HL-60 (cell line): Measurements from ENCODE around the gene ITGA2B.

Source experiments
- CTCF ChIP-seq: IDR thresholded peaks from one replicate; pipeline ENCODE4 v1.5.1; 2011; ENCODE audit warnings: low read length, control low read depth, inconsistent platforms; ENCODE audit not compliant: insufficient read depth
- GABPA ChIP-seq: IDR thresholded peaks from 2 replicates; pipeline ENCODE4 v1.6.1; 2012; ENCODE audit warnings: low read depth
- POLR2AphosphoS5 ChIP-seq: IDR thresholded peaks from 2 replicates; pipeline ENCODE4 v1.6.1; 2012; ENCODE audit warnings: low read depth

- TF ChIP-seq CTCF (no peak), POLR2AphosphoS5 (peak; percentile 44), GABPA (no peak)
These were observed 64.7 kb downstream of the ITGA2B start, which contains the start of gene SLC25A39 for GRCh38 chr17:44324571-44325275.
